CD4-positive, alpha-beta T cell treated with Interleukin-4 for 4 hours (primary cell): ENCODE data around the gene DVL1.
"Not testable (repeated sequence)": the region's sequence is repeated elsewhere in the genome, so short reads cannot be mapped to it uniquely, and the experiment has no call there.

Experiments used
- DNase-seq: peaks from one replicate; pipeline ENCODE4 v3.0.0-alpha.2; 2020

Gene DVL1

GRCh38 chr1:1373051-1373814 is 24.0 kb upstream of the DVL1 start:
- DNase-seq = no peak

DNA sequence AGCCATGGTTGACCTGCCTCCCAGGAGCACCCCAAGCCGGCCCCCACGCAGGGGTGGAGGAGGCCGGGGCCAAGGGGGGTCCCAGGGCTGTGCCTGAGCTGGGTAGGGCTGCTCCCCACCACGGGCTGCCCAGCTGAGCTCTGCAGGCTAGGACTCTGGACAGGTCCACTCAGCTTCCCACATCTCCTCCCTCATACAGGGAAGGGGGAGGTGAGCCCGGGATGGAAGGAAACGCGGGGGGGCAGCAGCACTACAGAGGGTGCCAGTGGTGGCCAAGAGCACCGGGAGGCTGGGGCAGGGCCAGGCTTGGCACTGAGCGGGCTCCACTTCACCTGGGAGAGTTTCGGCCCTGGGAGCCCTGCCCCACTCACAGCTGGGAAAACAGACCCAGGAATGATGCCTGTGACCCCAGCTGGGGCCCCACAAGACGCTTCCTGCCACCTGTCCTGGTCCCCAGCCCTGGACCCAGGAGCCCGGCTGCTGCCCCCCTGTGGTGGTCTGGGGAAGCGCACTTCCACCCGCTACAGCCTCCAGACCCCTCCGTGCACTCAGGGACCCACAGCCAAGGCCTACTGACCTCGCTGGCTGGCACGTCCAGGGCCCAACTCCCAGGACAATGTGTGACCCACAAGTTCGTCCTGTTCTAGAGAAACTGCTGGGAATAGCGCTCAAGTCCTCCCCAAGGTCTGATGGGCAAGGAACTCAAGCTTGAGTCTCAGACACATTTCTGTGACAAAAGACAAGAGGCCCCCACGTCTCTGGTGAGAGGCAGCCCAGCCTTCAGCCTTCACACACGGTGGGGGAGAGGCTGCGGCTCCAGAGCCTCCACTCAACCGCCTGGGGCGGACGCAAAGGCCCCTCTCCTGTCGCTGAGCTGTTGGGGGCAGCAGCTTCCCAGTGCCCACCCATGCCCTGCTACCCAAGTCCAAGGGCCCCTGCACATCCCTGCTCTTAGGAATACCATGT is 22.8 kb upstream of the DVL1 start:
- DNase-seq = peak; percentile 60

DNA sequence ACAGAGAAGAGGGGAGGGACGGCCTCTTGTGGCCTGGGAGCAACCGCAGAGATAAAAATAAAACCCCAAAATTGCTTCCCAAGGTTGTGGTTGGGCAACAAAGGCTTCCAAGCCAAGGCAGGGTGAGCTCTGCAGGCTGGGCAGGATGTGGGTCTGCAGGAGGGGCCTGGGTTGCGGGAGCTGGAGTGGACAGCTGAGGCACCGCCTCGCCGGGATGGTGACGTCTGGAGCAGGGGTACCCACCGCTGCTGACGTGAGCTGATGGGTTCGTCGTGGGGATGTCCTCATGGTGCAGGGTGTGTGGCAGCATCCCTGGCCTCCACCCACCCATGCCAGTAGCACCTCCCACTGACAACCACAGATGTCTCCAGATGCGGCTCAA is 22.1 kb upstream of the DVL1 start:
- peak; percentile 43 for DNase-seq

- no peak for DNase-seq
These were observed 21.6 kb upstream of the DVL1 start for GRCh38 chr1:1370771-1371300.

DNA sequence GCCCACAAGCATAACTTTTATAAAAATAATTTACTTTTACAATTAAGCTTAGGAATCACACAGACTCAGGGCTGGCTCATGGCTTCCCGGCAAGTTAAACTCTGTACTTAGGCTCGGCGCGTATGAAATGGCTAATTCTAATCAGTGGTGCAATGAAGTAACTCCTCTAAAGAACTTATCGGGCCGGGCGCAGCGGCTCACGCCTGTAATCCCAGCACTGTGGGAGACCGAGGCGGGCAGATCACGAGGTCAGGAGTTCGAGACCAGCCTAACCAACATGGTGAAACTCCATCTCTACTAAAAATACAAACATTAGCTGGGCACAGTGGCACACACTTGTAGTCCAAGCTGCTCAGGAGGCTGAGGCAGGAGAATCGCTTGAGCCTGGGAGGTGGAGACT is 20.9 kb upstream of the DVL1 start:
- DNase-seq = not testable (repeated sequence)

DNA sequence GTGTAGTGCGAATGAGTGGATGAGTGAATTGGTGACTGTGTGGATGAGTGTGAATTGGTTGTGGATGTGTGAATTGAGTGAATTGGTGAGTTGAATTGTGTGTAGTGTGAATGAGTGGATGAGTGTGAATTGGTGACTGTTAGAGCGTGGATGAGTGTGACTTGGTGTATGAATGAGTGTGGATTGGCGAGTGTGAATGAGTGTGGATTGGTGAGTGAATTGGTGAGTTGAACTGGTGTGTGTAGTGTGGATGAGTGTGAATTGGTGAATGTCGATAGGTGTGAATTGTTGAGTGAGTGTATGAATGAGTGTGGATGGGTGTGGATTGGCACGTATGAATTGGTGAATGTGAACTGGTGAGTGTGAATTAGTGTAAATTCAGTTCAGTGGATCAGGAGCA is 18.1 kb upstream of the DVL1 start:
- DNase-seq = no peak

- DNase-seq = no peak
These were observed 17.5 kb upstream of the DVL1 start for GRCh38 chr1:1366699-1367066.

DNA sequence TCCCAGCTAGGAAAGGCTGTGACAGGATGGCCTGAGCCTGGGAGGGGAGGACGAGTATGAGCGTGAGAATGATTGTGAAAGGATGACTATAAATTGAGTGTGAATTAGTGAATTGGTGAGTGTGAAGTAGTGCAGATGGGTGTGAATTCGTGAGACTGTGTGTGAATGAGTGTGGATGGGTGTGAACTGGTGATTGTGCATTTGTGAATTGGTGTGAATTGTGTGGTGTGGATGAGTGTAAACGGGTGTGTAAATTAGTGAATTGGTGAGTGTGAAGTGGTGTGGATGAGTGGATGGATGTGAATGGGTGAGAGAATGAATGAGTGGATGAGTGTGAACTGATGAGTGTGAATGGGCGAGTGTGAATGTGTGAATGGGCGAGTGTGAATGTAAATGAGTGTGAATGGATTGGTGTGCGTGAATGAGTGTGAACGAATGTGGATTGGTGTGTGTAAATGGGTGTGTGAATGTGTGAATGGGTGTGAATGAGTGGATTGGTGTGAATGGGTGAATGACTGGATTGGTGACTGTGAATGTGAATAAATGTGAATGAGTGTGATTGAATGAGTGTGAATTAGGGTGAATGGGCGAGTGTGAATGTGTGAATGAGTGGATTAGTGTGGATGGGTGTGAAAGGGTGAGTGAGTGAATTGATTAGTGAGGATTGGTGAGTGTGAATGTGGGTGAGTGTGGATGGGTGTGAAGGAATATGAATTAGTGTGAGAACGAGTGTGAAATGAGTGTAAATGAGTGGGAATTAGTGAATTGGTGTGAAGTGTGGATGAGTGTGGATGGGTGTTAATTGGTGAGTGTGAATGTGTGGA is 16.9 kb upstream of the DVL1 start:
- no peak for DNase-seq

GRCh38 chr1:1364266-1364665 is 15.0 kb upstream of the DVL1 start:
- DNase-seq = no peak

- no peak for DNase-seq
These were observed 12.8 kb upstream of the DVL1 start for GRCh38 chr1:1361982-1362423.

- no peak for DNase-seq
These were observed 12.2 kb upstream of the DVL1 start for GRCh38 chr1:1361233-1361981.

DNA sequence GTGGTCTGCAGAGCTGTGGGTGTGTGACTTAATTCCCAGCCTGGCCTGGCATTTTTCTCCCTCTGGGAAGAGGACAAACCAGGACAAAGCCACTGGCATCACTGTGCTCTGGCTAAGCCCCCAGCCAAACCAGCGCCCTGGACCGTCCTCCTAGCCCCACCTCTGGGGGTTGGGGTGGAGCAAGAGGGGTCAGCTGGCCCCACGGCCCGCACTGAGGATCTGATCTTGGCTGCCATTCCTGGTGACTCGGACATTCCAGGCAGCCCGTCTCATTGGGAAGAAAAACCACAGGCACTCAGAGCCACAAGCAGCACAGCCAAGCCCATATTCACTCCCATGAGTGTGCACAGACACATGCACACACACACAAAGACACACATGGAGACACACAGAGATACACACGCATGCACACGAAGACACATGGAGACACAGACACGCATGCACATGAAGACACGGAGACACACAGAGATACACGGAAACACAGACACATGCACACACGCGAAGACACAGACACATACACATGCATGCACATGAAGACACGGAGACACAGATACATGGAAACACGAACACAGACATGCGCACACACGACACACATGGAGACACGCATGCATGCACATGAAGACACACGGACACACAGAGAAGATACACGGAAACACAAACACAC is 11.4 kb upstream of the DVL1 start:
- DNase-seq = no peak

- no peak for DNase-seq
These were observed 10.6 kb upstream of the DVL1 start for GRCh38 chr1:1359664-1360468.

GRCh38 chr1:1359308-1359663 is 10.1 kb upstream of the DVL1 start:
- no peak for DNase-seq

- DNase-seq = no peak
These were observed 9.4 kb upstream of the DVL1 start, which contains the start of gene MXRA8 for GRCh38 chr1:1358433-1359271. MXRA8 (minus strand) TSS chr1:1358555; CDS start chr1:1358504, 51 bp downstream.

DNA sequence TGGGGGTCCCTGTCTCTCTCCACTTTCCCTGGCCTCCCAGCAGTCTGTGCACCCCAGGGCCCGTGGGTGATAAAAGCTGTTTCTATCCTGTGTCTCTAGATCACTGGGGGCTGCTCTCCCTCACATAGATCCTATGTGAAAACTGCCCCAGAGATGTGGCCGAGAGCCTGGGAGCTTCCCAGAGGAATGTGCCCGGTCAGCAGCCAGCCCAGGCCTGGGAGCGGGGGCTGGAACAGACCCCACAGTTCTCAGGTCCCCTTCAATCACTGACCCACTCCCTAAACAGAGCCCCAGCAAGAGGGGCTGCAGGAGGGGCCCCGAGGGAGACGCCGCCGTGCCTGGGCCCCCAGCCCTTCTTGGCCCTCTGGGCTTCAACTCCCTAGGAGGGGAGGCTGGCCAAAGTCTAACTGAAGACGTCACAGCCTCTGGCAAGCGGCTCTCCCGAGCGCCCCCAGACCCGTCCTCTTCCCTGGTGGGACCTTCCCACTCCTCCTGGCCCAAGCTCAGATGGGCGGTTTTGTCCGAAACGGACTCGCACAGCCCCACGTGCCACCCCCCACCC is 8.7 kb upstream of the DVL1 start:
- DNase-seq = no peak

- no peak for DNase-seq
These were observed 7.7 kb upstream of the DVL1 start for GRCh38 chr1:1356796-1357401.

DNA sequence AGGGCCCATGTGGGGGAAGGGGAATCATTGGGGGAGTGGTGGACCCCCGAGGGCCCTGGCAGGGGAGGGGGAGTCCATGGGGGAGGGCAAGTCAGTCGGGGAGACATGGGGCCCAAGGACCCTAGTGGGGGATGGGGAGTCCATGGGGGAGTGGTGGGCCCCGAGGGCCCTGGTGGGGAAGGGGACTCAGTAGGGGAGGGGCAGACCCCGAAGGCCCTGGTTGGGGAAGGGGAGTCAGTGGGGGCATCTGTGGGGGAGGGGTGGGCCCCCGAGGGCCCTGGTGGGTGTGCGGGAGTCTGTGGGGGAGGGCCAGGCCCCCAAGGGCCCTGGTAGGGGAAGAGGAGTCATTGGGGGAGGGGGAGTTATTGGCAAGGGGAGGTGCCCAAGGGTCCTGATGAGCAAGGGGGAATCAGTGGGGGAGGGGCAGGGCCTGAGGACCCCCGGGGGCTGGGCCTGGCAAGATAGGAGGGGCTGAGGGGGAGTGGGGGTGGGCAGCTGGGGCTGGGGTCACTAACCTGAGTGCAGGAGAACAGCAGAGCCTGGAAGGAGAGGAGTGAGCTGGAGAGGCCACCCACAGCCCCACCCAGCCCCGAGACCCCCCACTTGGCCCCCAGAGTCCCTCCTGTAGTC is 7.1 kb upstream of the DVL1 start:
- no peak for DNase-seq
